Measurements from ENCODE around the gene SLC35F1.

- TF ChIP-seq POLR2A (IDR thresholded peaks at IDR 0.05) (no peak), CTCF (IDR thresholded peaks at IDR 0.05) (no peak)
These were observed 443.9 kb downstream of the SLC35F1 start for GRCh38 chr6:118350881-118351430.

Measured in upper lobe of left lung (tissue), 4 donors.